Measurements from ENCODE around the gene CLRN2.

GRCh38 chr4:17550549-17550948 is 35.6 kb downstream of the CLRN2 start:
- TF ChIP-seq, protein P1, sequence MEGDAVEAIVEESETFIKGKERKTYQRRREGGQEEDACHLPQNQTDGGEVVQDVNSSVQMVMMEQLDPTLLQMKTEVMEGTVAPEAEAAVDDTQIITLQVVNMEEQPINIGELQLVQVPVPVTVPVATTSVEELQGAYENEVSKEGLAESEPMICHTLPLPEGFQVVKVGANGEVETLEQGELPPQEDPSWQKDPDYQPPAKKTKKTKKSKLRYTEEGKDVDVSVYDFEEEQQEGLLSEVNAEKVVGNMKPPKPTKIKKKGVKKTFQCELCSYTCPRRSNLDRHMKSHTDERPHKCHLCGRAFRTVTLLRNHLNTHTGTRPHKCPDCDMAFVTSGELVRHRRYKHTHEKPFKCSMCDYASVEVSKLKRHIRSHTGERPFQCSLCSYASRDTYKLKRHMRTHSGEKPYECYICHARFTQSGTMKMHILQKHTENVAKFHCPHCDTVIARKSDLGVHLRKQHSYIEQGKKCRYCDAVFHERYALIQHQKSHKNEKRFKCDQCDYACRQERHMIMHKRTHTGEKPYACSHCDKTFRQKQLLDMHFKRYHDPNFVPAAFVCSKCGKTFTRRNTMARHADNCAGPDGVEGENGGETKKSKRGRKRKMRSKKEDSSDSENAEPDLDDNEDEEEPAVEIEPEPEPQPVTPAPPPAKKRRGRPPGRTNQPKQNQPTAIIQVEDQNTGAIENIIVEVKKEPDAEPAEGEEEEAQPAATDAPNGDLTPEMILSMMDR (IDR thresholded peaks at IDR 0.05): no peak
- TF ChIP-seq POLR2AphosphoS5 (IDR thresholded peaks at IDR 0.05): no peak
- no peak for TF ChIP-seq POLR2A (IDR thresholded peaks at IDR 0.05)
